ENCODE data around the gene SOHLH1.

- no peak for TF ChIP-seq EP300 (IDR thresholded peaks at IDR 0.05)
- TF ChIP-seq, protein P1, sequence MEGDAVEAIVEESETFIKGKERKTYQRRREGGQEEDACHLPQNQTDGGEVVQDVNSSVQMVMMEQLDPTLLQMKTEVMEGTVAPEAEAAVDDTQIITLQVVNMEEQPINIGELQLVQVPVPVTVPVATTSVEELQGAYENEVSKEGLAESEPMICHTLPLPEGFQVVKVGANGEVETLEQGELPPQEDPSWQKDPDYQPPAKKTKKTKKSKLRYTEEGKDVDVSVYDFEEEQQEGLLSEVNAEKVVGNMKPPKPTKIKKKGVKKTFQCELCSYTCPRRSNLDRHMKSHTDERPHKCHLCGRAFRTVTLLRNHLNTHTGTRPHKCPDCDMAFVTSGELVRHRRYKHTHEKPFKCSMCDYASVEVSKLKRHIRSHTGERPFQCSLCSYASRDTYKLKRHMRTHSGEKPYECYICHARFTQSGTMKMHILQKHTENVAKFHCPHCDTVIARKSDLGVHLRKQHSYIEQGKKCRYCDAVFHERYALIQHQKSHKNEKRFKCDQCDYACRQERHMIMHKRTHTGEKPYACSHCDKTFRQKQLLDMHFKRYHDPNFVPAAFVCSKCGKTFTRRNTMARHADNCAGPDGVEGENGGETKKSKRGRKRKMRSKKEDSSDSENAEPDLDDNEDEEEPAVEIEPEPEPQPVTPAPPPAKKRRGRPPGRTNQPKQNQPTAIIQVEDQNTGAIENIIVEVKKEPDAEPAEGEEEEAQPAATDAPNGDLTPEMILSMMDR (IDR thresholded peaks at IDR 0.05), result no peak
- no peak for TF ChIP-seq POLR2AphosphoS5 (IDR thresholded peaks at IDR 0.05)
- no peak for TF ChIP-seq POLR2A (IDR thresholded peaks at IDR 0.05)
These were observed 36.4 kb downstream of the SOHLH1 start, which contains the start of gene LCN9 for GRCh38 chr9:135662758-135663450.
